WTC11 (cell line): ENCODE data around the gene TLK1. TPM values are rescaled to one million over a fixed set of nuclear protein-coding genes. Genes with fewer than 3 reads are reported as not detected.

Experiments
- ATAC-seq: fragments of 200-7000 bp; cut with Tn5 transposase; 2 replicates; pipeline ENCODE4 v1.10.0; 2021; ENCODE audit warnings: mild to moderate bottlenecking, moderate library complexity
- CTCF ChIA-PET: fragments of 300-600 bp; sonication (Branson Sonifier 250); formaldehyde crosslinking; loops from one replicate; lab custom pipeline; 2021; ENCODE audit warnings: antibody characterized with exemption; lab: Charles Lee
- POLR2A ChIA-PET: fragments of 350-600 bp; sonication (Branson Sonifier 250); formaldehyde crosslinking; loops from one replicate; lab custom pipeline; 2021; ENCODE audit warnings: antibody characterized with exemption; lab: Charles Lee
- DNase-seq: peaks from one replicate; pipeline ENCODE4 v3.0.0; 2021; ENCODE audit warnings: low spot score
- H3K27ac Mint-ChIP-seq: 2 replicates; pipeline ENCODE4 v1.8.0; 2021; ENCODE audit warnings: mixed read lengths
- H3K27me3 Mint-ChIP-seq: 2 replicates; pipeline ENCODE4 v1.8.0; 2021; ENCODE audit warnings: low read depth, mild to moderate bottlenecking, moderate library complexity, mixed read lengths
- H3K36me3 Mint-ChIP-seq: 2 replicates; pipeline ENCODE4 v1.8.0; 2021; ENCODE audit warnings: mixed read lengths
- H3K4me1 Mint-ChIP-seq: 2 replicates; pipeline ENCODE4 v1.8.0; 2022; ENCODE audit warnings: mixed read lengths
- H3K4me3 Mint-ChIP-seq: 2 replicates; pipeline ENCODE4 v1.8.0; 2021; ENCODE audit warnings: mild to moderate bottlenecking, moderate library complexity, mixed read lengths
- H3K9me3 Mint-ChIP-seq: 2 replicates; pipeline ENCODE4 v1.8.0; 2021; ENCODE audit warnings: mixed read lengths
- AFF4 ChIP-seq: sonication (generic); formaldehyde crosslinking; IDR thresholded peaks from 2 replicates; pipeline ENCODE4 v1.8.1; 2023; ENCODE audit warnings: mild to moderate bottlenecking, missing genetic modification reagents, borderline replicate concordance
- ATF2 ChIP-seq: sonication (generic); formaldehyde crosslinking; IDR thresholded peaks from 2 replicates; pipeline ENCODE4 v1.8.1; 2022; ENCODE audit warnings: low read depth, missing genetic modification reagents, borderline replicate concordance
- CDX4 ChIP-seq: fragments of 250-450 bp; sonication (Bioruptor Pico); IDR thresholded peaks from 2 replicates; pipeline ENCODE4 v1.9.0; 2021; ENCODE audit warnings: moderate library complexity, mild to moderate bottlenecking, inconsistent platforms, borderline replicate concordance
- ELF4 ChIP-seq: sonication (generic); formaldehyde crosslinking; IDR thresholded peaks from 2 replicates; pipeline ENCODE4 v1.8.1; 2022; ENCODE audit warnings: low read depth, mild to moderate bottlenecking, moderate library complexity, missing genetic modification reagents
- ESRRA ChIP-seq: sonication (generic); formaldehyde crosslinking; IDR thresholded peaks from 2 replicates; pipeline ENCODE4 v1.8.1; 2022; ENCODE audit warnings: mild to moderate bottlenecking, missing genetic modification reagents, borderline replicate concordance
- FOXP1 ChIP-seq: sonication (generic); formaldehyde crosslinking; IDR thresholded peaks from 2 replicates; pipeline ENCODE4 v1.8.0; 2022; ENCODE audit warnings: missing genetic modification reagents, mild to moderate bottlenecking, moderate library complexity, borderline replicate concordance
- GABPB1 ChIP-seq: sonication (generic); formaldehyde crosslinking; IDR thresholded peaks from 2 replicates; pipeline ENCODE4 v1.8.1; 2023; ENCODE audit warnings: mild to moderate bottlenecking, missing genetic modification reagents
- NFYB ChIP-seq: sonication (generic); formaldehyde crosslinking; conservative IDR thresholded peaks from 2 replicates; pipeline ENCODE4 v1.8.0; 2022; ENCODE audit warnings: low read depth, missing genetic modification reagents
- NR2C2 ChIP-seq: sonication (generic); formaldehyde crosslinking; IDR thresholded peaks from 2 replicates; pipeline ENCODE4 v1.8.0; 2022; ENCODE audit warnings: mild to moderate bottlenecking, missing genetic modification reagents
- PREB ChIP-seq: sonication (generic); formaldehyde crosslinking; IDR thresholded peaks from 2 replicates; pipeline ENCODE4 v1.8.1; 2022; ENCODE audit warnings: mild to moderate bottlenecking, missing genetic modification reagents, moderate library complexity, borderline replicate concordance
- ZNF232 ChIP-seq: sonication (generic); formaldehyde crosslinking; IDR thresholded peaks from 2 replicates; pipeline ENCODE4 v1.8.0; 2022; ENCODE audit warnings: mild to moderate bottlenecking, missing genetic modification reagents
- ZNF416 ChIP-seq: fragments of 250-450 bp; sonication (Bioruptor Pico); IDR thresholded peaks from 2 replicates; pipeline ENCODE4 v1.9.0; 2021; ENCODE audit warnings: mild to moderate bottlenecking, inconsistent platforms
- ZNF671 ChIP-seq: fragments of 250-450 bp; sonication (Bioruptor Pico); IDR thresholded peaks from 2 replicates; pipeline ENCODE4 v1.8.0; 2021; ENCODE audit warnings: mild to moderate bottlenecking
- total RNA-seq: library from RNA; stranded (reverse); gene quantifications from 3 replicates; pipeline ENCODE4 v1.2.3, GENCODE V29; 2021
- TF ChIP-seq, protein P1 (sequence below): sonication (generic); formaldehyde crosslinking; conservative IDR thresholded peaks from 2 replicates; pipeline ENCODE4 v1.8.1; 2022; ENCODE audit warnings: mild to moderate bottlenecking, missing genetic modification reagents
- TF ChIP-seq, protein P2 (sequence below): sonication (generic); formaldehyde crosslinking; IDR thresholded peaks from 2 replicates; pipeline ENCODE4 v1.8.0; 2022; ENCODE audit warnings: missing genetic modification reagents
- TF ChIP-seq, protein P3 (sequence below): sonication (generic); formaldehyde crosslinking; IDR thresholded peaks from 2 replicates; pipeline ENCODE4 v1.8.1; 2023; ENCODE audit warnings: mild to moderate bottlenecking, missing genetic modification reagents, moderate library complexity

Gene TLK1
- total RNA-seq, 1 experiment from 2014 or later = 91.1 TPM

- no peak for TF ChIP-seq NFYB
- TF ChIP-seq, protein P1, sequence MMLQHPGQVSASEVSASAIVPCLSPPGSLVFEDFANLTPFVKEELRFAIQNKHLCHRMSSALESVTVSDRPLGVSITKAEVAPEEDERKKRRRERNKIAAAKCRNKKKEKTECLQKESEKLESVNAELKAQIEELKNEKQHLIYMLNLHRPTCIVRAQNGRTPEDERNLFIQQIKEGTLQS (CRISPR knock-in tag) = no peak
- no peak for TF ChIP-seq ZNF671 (CRISPR knock-in tag)
- no peak for TF ChIP-seq CDX4 (CRISPR knock-in tag)
Observed at GRCh38 chr2:171049691-171050090, 111.0 kb downstream of the TLK1 start (continued).

- peaks cover 49% of the 10 kb centered on the region for H3K36me3 Mint-ChIP-seq
- TF ChIP-seq AFF4 (CRISPR knock-in tag) = no peak
- TF ChIP-seq, protein P2, sequence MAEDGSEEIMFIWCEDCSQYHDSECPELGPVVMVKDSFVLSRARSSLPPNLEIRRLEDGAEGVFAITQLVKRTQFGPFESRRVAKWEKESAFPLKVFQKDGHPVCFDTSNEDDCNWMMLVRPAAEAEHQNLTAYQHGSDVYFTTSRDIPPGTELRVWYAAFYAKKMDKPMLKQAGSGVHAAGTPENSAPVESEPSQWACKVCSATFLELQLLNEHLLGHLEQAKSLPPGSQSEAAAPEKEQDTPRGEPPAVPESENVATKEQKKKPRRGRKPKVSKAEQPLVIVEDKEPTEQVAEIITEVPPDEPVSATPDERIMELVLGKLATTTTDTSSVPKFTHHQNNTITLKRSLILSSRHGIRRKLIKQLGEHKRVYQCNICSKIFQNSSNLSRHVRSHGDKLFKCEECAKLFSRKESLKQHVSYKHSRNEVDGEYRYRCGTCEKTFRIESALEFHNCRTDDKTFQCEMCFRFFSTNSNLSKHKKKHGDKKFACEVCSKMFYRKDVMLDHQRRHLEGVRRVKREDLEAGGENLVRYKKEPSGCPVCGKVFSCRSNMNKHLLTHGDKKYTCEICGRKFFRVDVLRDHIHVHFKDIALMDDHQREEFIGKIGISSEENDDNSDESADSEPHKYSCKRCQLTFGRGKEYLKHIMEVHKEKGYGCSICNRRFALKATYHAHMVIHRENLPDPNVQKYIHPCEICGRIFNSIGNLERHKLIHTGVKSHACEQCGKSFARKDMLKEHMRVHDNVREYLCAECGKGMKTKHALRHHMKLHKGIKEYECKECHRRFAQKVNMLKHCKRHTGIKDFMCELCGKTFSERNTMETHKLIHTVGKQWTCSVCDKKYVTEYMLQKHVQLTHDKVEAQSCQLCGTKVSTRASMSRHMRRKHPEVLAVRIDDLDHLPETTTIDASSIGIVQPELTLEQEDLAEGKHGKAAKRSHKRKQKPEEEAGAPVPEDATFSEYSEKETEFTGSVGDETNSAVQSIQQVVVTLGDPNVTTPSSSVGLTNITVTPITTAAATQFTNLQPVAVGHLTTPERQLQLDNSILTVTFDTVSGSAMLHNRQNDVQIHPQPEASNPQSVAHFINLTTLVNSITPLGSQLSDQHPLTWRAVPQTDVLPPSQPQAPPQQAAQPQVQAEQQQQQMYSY = no peak
- no peak for TF ChIP-seq PREB
- TF ChIP-seq FOXP1 (CRISPR knock-in tag) = no peak
- TF ChIP-seq ELF4 = no peak
- TF ChIP-seq, all 79 proteins: peak for 0
- DNase-seq = no peak
- Mint-ChIP-seq H3K4me3 (no peak overlapping the region), H3K27ac (peak overlapping the region; percentile 39; the same call in 1 of the 2 replicates), H3K4me1 (peaks cover 16% of the 10 kb centered on the region), H3K27me3 (no peaks in the 10 kb centered on the region), H3K9me3 (no peaks in the 10 kb centered on the region)
- ChIA-PET POLR2A (no interaction called here), CTCF (interaction anchor here (0.7 to 1.2 kb wide), 2 partner anchors 41 to 73 kb away, joined by 3 to 4 read pairs; no protein-coding TSS in a partner anchor)
- ATAC-seq = peak; percentile 57; the same call in 1 of the 2 replicates
Observed at GRCh38 chr2:171046048-171046560, 114.6 kb downstream of the TLK1 start.

GRCh38 chr2:171044416-171044815 is 116.3 kb downstream of the TLK1 start:
- Mint-ChIP-seq H3K36me3 (peaks cover 44% of the 10 kb centered on the region), H3K27me3 (no peaks in the 10 kb centered on the region), H3K4me1 (peaks cover 16% of the 10 kb centered on the region), H3K9me3 (no peaks in the 10 kb centered on the region), H3K27ac (peak overlapping the region; percentile 66; the same call in 1 of the 2 replicates), H3K4me3 (no peak overlapping the region)
- DNase-seq (no peak), ATAC-seq (no peak)
- POLR2A ChIA-PET = no interaction called here
- CTCF ChIA-PET = no interaction called here
- no peak for TF ChIP-seq ZNF416 (CRISPR knock-in tag)
- TF ChIP-seq ESRRA (CRISPR knock-in tag) = no peak
- TF ChIP-seq NR2C2 (CRISPR knock-in tag) = no peak
- no peak for TF ChIP-seq ATF2 (CRISPR knock-in tag)
- TF ChIP-seq, protein P3, sequence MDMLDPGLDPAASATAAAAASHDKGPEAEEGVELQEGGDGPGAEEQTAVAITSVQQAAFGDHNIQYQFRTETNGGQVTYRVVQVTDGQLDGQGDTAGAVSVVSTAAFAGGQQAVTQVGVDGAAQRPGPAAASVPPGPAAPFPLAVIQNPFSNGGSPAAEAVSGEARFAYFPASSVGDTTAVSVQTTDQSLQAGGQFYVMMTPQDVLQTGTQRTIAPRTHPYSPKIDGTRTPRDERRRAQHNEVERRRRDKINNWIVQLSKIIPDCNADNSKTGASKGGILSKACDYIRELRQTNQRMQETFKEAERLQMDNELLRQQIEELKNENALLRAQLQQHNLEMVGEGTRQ (CRISPR knock-in tag) = no peak
- no peak for TF ChIP-seq ZNF671 (CRISPR knock-in tag)
- no peak for TF ChIP-seq AFF4 (CRISPR knock-in tag)
- TF ChIP-seq GABPB1 (CRISPR knock-in tag) = no peak
- no peak for TF ChIP-seq ZNF232
